DOHH2 (cell line): ENCODE measurements around the gene KIF26A.

Experiments used
- EZH2phosphoT487 ChIP-seq: fragments of 200-600 bp; sonication (generic); IDR thresholded peaks from 2 replicates; pipeline ENCODE4 v1.6.1; 2017; ENCODE audit warnings: borderline replicate concordance, mild to moderate bottlenecking, antibody characterized with exemption, low read length, moderate library complexity, mixed read lengths
- TF ChIP-seq, protein P1 (sequence below): fragments of 200-600 bp; sonication (generic); IDR thresholded peaks from one replicate; pipeline ENCODE4 v1.5.1; 2014; ENCODE audit warnings: antibody characterized with exemption, mild to moderate bottlenecking, low read depth, low read length; ENCODE audit not compliant: poor library complexity, severe bottlenecking

DNA sequence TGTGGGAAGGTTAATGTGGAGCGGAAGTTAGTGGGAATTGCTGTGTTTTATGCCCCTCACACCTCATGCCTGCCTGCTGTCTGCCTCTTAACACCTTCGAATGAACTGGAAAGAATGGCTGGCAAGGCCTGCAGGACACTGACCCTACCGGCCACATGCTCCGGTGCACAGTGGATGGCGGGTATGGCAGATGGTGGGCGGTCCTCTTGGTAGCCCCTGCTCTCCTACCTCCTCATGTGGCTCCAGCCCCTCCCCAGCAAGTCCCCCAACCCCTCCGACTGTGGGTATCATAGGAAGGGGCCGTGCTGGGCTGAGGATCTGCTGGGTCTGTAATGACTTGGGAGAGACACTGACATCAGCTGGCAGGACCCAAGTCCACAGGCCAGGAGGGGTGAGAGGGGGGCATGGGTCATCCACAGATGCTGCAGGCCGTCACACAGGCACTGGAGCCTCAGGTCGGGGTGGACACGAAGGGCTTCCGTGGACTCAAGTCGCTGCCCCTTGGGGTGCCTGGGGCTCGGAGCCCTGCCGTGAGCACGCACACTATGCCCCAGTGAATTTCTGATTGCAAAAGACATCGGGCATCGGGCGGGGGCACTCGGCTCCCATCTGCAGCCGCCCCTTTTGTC, 77.4 kb downstream of the KIF26A start:
- TF ChIP-seq, protein P1, sequence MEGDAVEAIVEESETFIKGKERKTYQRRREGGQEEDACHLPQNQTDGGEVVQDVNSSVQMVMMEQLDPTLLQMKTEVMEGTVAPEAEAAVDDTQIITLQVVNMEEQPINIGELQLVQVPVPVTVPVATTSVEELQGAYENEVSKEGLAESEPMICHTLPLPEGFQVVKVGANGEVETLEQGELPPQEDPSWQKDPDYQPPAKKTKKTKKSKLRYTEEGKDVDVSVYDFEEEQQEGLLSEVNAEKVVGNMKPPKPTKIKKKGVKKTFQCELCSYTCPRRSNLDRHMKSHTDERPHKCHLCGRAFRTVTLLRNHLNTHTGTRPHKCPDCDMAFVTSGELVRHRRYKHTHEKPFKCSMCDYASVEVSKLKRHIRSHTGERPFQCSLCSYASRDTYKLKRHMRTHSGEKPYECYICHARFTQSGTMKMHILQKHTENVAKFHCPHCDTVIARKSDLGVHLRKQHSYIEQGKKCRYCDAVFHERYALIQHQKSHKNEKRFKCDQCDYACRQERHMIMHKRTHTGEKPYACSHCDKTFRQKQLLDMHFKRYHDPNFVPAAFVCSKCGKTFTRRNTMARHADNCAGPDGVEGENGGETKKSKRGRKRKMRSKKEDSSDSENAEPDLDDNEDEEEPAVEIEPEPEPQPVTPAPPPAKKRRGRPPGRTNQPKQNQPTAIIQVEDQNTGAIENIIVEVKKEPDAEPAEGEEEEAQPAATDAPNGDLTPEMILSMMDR: no peak
- no peak for TF ChIP-seq EZH2phosphoT487
